ENCODE measurements around the gene RPS6KB2. TPM values are rescaled to one million over a fixed set of nuclear protein-coding genes. Genes with fewer than 3 reads are reported as not detected.

Gene RPS6KB2
- total and polyA plus RNA-seq, 9 of the 15 experiments (the other 6 are each of a cell fraction or from before 2014, with no cell fraction given) = 0.42 to 122 (median 82.6) TPM

DNA sequence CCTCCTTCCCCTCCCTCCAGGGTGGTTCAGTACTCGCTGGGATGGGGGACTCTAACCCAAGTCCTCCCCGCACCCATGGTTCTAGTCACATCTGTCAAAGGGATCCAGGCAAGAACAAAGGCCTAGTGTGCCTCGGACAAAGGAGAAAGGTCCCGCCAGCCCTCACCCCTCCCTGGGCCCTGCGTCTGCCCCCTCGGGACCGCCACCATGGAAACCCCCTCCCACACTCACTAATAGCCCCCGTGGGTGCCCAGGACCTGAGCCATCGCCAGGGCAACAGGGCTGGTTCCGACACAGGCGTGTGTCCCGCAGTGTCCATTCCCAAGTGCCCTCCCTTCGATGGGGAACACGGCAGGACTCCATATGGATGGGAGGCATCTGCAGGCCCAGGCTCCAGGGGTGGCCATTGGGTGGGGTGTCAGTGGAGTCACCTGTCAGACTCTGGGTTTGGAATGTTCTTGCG, 17.9 kb upstream of the RPS6KB2 start:
- Histone ChIP-seq H3K4me1 (replicated peaks in 1 of 2; ENCODE audit: control insufficient read depth in 2 of 2, insufficient read depth in 2 of 2, low read length in 2 of 2) (peaks cover 21 to 66% of the 10 kb centered on the region in 2 experiments), H3K27ac (ENCODE audit: extremely low read depth, low read depth, low read length) (no peak overlapping the region), H3K27me3 (ENCODE audit: control insufficient read depth in 2 of 2, insufficient read depth in 2 of 2, low read length in 2 of 2) (no peaks in the 10 kb centered on the region), H3K9me1 (ENCODE audit: control insufficient read depth, insufficient read depth, low read length) (no peaks in the 10 kb centered on the region), H3K36me3 (ENCODE audit: control insufficient read depth, insufficient read depth, low read length) (no peaks in the 10 kb centered on the region), H3K9ac (ENCODE audit: insufficient read depth in 1 of 2, low read depth in 2 of 2, low read length in 2 of 2) (peak overlapping the region in 1 of 2 experiments; percentile 69; a peak in 2 of 4 replicates), H2AFZ (ENCODE audit: low read depth, low read length) (no peak overlapping the region), H3K79me2 (ENCODE audit: control insufficient read depth, insufficient read depth, low read length) (no peaks in the 10 kb centered on the region), H3K4me3 (no peak overlapping the region), H3K4me2 (ENCODE audit: insufficient read depth, low read length) (no peak overlapping the region), H4K20me1 (replicated peaks; ENCODE audit: control insufficient read depth, insufficient read depth, low read length) (no peaks in the 10 kb centered on the region; the same call in 1 of the 2 replicates), H3K9me3 (replicated peaks; ENCODE audit: control insufficient read depth, insufficient read depth, low read depth, low read length) (no peaks in the 10 kb centered on the region)
- TF ChIP-seq ZNF384 (IDR thresholded peaks at IDR 0.05; ENCODE audit: low read depth, low read length) (no peak), FOSL1 (tag; conservative IDR thresholded peaks at IDR 0.05) (no peak), JUNB (CRISPR knock-in tag; conservative IDR thresholded peaks at IDR 0.05) (no peak), NFYB (IDR thresholded peaks at IDR 0.05; ENCODE audit: extremely low read depth, insufficient read length) (no peak), MLLT1 (IDR thresholded peaks at IDR 0.05) (no peak), ZNF282 (CRISPR knock-in tag; IDR thresholded peaks at IDR 0.05) (no peak)
- DNase-seq (ENCODE audit: extremely low read depth in 1 of 4, low spot score in 3 of 4) (no peak), FAIRE-seq (no peak), ATAC-seq (no peak)
- 57% methylated on average over 5 of the region's 15 CpGs for WGBS (ENCODE audit: insufficient coverage, low coverage, missing lambda C conversion rate)
- in situ Hi-C loops (cut with MboI) = no loop called here
- ChIA-PET CTCF (ENCODE audit: low intra/inter-chr PET ratio) (no interaction called here), POLR2A (no interaction called here)
- intact Hi-C loops (cut with micrococcal nuclease) = no loop called here
- BruUV-seq (replicated peaks) = no TSS peak

Measured in K562 (cell line).